Neutrophil (primary cell): ENCODE data around the gene PAH.

ENCODE experiments used
- H3K27ac ChIP-seq: fragments of 200-600 bp; sonication (generic); 2 replicates; pipeline ENCODE4 v1.5.1; 2016; ENCODE audit warnings: mild to moderate bottlenecking, moderate library complexity
- H3K27me3 ChIP-seq: fragments of 200-600 bp; sonication (generic); 2 replicates; pipeline ENCODE4 v1.6.0; 2016; ENCODE audit warnings: mild to moderate bottlenecking
- H3K36me3 ChIP-seq: fragments of 200-600 bp; sonication (generic); 2 replicates; pipeline ENCODE4 v1.5.1; 2017
- H3K4me1 ChIP-seq, 2 experiments: fragments of 200-600 bp in 1 of 2; sonication (generic) in 1 of 2; 1 replicate in 1 of 2; 2 replicates in 1 of 2; pipeline versions ENCODE4 v1.5.1 to v1.6.1; 2013 to 2016; ENCODE audit warnings: low read depth in 1 of 2, low read length in 1 of 2, mild to moderate bottlenecking in 1 of 2, moderate library complexity in 1 of 2; ENCODE audit not compliant: control insufficient read depth in 1 of 2, insufficient read depth in 1 of 2
- H3K4me3 ChIP-seq, 2 experiments: fragments of 200-600 bp in 1 of 2; sonication (generic) in 1 of 2; 1 replicate in 1 of 2; 2 replicates in 1 of 2; pipeline ENCODE4 v1.5.1; 2013 to 2016; ENCODE audit warnings: low read depth in 1 of 2, low read length in 1 of 2, mild to moderate bottlenecking in 1 of 2, moderate library complexity in 1 of 2
- H3K9me3 ChIP-seq: fragments of 200-600 bp; sonication (generic); 2 replicates; pipeline ENCODE4 v1.5.1; 2016
- CTCF ChIP-seq: fragments of 200-600 bp; sonication (generic); IDR thresholded peaks from 2 replicates; pipeline ENCODE4 v1.5.1; 2016; ENCODE audit warnings: antibody characterized with exemption

Gene PAH

GRCh38 chr12:102806110-102806509 lies 110.9 kb downstream of the PAH start:
- H3K27me3 ChIP-seq, result no peaks in the 10 kb centered on the region
- no peaks in the 10 kb centered on the region for H3K9me3 ChIP-seq
- H3K36me3 ChIP-seq, result no peaks in the 10 kb centered on the region
- H3K4me1 ChIP-seq, result no peaks in the 10 kb centered on the region
- TF ChIP-seq CTCF, result no peak
- no peak overlapping the region for H3K27ac ChIP-seq
- no peak overlapping the region for H3K4me3 ChIP-seq

GRCh38 chr12:102800565-102800964 lies 116.5 kb downstream of the PAH start:
- no peaks in the 10 kb centered on the region for H3K9me3 ChIP-seq
- H3K27me3 ChIP-seq, result no peaks in the 10 kb centered on the region
- H3K27ac ChIP-seq, result no peak overlapping the region
- H3K4me3 ChIP-seq, result no peak overlapping the region
- no peak for TF ChIP-seq CTCF
- no peaks in the 10 kb centered on the region for H3K36me3 ChIP-seq
- no peaks in the 10 kb centered on the region for H3K4me1 ChIP-seq

GRCh38 chr12:102799229-102799628 lies 117.8 kb downstream of the PAH start:
- no peaks in the 10 kb centered on the region for H3K9me3 ChIP-seq
- H3K4me3 ChIP-seq, result no peak overlapping the region
- H3K4me1 ChIP-seq, result no peaks in the 10 kb centered on the region
- H3K27me3 ChIP-seq, result no peaks in the 10 kb centered on the region
- no peak overlapping the region for H3K27ac ChIP-seq
- no peak for TF ChIP-seq CTCF
- H3K36me3 ChIP-seq, result no peaks in the 10 kb centered on the region

- Histone ChIP-seq H3K9me3 (no peaks in the 10 kb centered on the region), H3K4me1 (no peaks in the 10 kb centered on the region), H3K4me3 (no peak overlapping the region), H3K27ac (no peak overlapping the region), H3K36me3 (no peaks in the 10 kb centered on the region), H3K27me3 (no peaks in the 10 kb centered on the region)
- TF ChIP-seq CTCF, result no peak
Measured at GRCh38 chr12:102797528-102797927, 119.5 kb downstream of the PAH start.

- no peaks in the 10 kb centered on the region for H3K4me1 ChIP-seq
- H3K4me3 ChIP-seq, result no peak overlapping the region
- no peaks in the 10 kb centered on the region for H3K36me3 ChIP-seq
- H3K9me3 ChIP-seq, result no peaks in the 10 kb centered on the region
- no peak overlapping the region for H3K27ac ChIP-seq
- H3K27me3 ChIP-seq, result no peaks in the 10 kb centered on the region
- TF ChIP-seq CTCF, result no peak
Measured at GRCh38 chr12:102793921-102794320, 123.1 kb downstream of the PAH start.
